ENCODE results near the gene PEDS1.

- TF ChIP-seq CTCF (IDR thresholded peaks at IDR 0.05; ENCODE audit: insufficient read depth, low read depth, low read length) (peak; percentile 99), EZH2 (IDR thresholded peaks at IDR 0.05; ENCODE audit: insufficient read depth, low read length) (no peak)
Observed at GRCh38 chr20:50169329-50169823, 15.9 kb upstream of the PEDS1 start.
